ENCODE measurements around the gene CNN3.

CNN3 gene

GRCh38 chr1:94921977-94922376, 4.9 kb downstream of the CNN3 start:
- TF ChIP-seq CTCF (IDR thresholded peaks at IDR 0.05; ENCODE audit: low read depth, low read length): no peak
- DNase-seq (ENCODE audit: extremely low read depth, low read depth): no peak

- no peak for DNase-seq (ENCODE audit: extremely low read depth, low read depth)
- TF ChIP-seq CTCF (IDR thresholded peaks at IDR 0.05; ENCODE audit: low read depth, low read length): no peak
Observed at GRCh38 chr1:94920061-94920460, 6.8 kb downstream of the CNN3 start.

- no peak for DNase-seq (ENCODE audit: extremely low read depth, low read depth)
- no peak for TF ChIP-seq CTCF (IDR thresholded peaks at IDR 0.05; ENCODE audit: low read depth, low read length)
Observed at GRCh38 chr1:94919241-94920030, 7.5 kb downstream of the CNN3 start.

DNA sequence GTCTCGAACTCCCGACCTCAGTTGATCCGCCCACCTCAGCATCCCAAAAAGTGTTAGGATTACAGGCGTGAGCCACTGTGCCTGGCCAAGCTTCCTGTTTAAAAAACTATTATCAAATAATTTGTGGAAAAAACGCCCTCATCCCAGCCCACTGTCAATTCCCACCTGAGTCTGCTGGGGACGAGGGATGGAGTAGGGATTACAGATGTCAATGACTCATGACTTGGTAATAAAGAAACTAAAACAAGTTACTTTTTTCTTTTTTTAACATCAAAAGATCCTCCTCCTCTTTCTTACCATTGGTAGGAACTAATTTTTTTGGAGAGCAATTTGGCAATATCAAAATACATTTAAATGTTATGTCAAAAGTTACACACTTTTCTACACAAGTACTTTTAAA, 9.7 kb downstream of the CNN3 start:
- no peak for DNase-seq (ENCODE audit: extremely low read depth, low read depth)
- no peak for TF ChIP-seq CTCF (IDR thresholded peaks at IDR 0.05; ENCODE audit: low read depth, low read length)

DNA sequence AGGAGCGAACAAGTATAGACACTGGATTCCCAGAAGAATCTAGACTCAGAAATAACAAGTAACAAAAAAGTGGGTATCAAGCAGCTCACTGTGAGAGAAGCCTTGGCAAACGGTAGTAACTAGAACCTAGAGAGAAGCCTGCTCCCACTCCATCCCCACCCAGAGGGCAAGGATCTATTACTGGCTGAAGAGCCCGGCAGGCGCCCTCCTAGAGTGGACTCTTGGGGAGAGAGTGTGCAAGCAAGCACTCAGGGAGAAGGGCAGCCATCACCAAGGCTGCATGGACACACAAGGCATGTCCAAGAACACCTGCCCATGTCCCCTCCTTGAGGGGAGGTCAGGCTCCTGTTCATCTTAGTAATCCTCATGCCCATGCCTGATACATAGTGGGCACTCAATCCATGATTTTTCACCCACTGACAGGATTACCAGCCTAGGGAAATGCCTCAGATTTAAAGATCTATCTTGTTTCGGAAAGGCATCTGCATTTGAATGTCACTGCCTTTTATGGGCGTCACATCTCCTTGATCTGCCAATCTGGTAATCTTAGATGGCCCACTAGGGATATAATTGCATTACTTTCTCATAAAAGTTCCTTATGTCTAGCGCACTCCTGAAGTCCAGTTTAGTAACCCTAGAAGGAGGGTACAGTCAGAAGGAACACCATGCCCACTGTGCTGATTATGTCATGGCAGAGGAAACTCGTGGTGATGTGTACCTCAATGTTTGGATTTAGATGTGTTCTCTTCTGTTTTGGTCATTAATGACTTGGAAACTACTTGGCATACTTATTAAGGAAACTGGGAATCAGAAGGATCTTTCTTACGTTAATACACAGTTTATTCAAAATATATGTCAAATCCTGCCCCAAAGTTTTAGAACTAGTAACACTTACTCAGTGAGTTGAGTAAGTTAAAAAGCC, 14.4 kb downstream of the CNN3 start:
- no peak for TF ChIP-seq CTCF (IDR thresholded peaks at IDR 0.05; ENCODE audit: low read depth, low read length)
- DNase-seq (ENCODE audit: extremely low read depth, low read depth): no peak

GRCh38 chr1:94909486-94909885, 17.4 kb downstream of the CNN3 start:
- no peak for TF ChIP-seq CTCF (IDR thresholded peaks at IDR 0.05; ENCODE audit: low read depth, low read length)
- DNase-seq (ENCODE audit: extremely low read depth, low read depth): no peak

DNA sequence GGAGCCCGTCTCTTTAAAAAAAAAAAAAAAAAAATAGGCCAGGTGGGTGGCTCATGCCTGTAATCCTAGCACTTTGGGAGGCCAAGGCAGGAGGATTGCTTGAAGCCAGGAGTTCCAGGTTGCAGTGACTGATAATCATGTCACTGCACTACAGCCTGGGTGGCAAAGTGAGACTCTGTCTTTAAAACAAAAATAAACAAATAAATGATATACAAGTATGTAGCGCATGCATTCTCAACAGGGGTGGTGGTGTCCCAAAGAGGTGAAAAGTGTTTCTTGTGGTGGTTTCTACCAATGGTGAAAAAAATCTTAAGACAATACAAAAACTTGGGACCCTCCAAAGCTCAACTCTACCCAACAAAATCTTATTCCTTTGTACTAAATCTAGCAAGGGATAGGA, 17.9 kb downstream of the CNN3 start:
- no peak for TF ChIP-seq CTCF (IDR thresholded peaks at IDR 0.05; ENCODE audit: low read depth, low read length)
- no peak for DNase-seq (ENCODE audit: extremely low read depth, low read depth)
